Activated CD8-positive, alpha-beta memory T cell treated with anti-CD3 and anti-CD28 coated beads, Interleukin-2, amount 50 U/mL, for 24 hours (primary cell): ENCODE measurements around the gene MS4A13.
"Not testable (repeated sequence)": the region's sequence is repeated elsewhere in the genome, so short reads cannot be mapped to it uniquely, and the experiment has no call there.

Source experiments
- DNase-seq: peaks from one replicate; pipeline ENCODE4 v3.0.0-alpha.2; 2020; ENCODE audit errors: extremely low read depth

MS4A13 gene

GRCh38 chr11:60530454-60531100 lies 15.4 kb downstream of the MS4A13 start:
- DNase-seq, result no peak

- DNase-seq, result not testable (repeated sequence)
Observed at GRCh38 chr11:60532383-60532782, 17.2 kb downstream of the MS4A13 start.

GRCh38 chr11:60538627-60539026 lies 23.4 kb downstream of the MS4A13 start:
- DNase-seq, result not testable (repeated sequence)

- no peak for DNase-seq
Observed at GRCh38 chr11:60544077-60544476, 28.9 kb downstream of the MS4A13 start.

GRCh38 chr11:60561254-60561653 lies 46.1 kb downstream of the MS4A13 start:
- no peak for DNase-seq

GRCh38 chr11:60563553-60564235 lies 48.5 kb downstream of the MS4A13 start:
- no peak for DNase-seq

GRCh38 chr11:60566776-60567175 lies 51.6 kb downstream of the MS4A13 start:
- DNase-seq, result no peak

GRCh38 chr11:60570970-60571369 lies 55.8 kb downstream of the MS4A13 start:
- DNase-seq, result no peak

- no peak for DNase-seq
Observed at GRCh38 chr11:60589611-60590010, 74.4 kb downstream of the MS4A13 start.
